HG03432 (cell line): ENCODE data around the gene WBP1.
"Not testable (repeated sequence)": the region's sequence is repeated elsewhere in the genome, so short reads cannot be mapped to it uniquely, and the experiment has no call there.

Experiments used
- ATAC-seq: cut with Tn5 transposase; IDR thresholded peaks from one replicate; pipeline ENCODE4 v1.9.1; 2021; ENCODE audit warnings: mild to moderate bottlenecking, moderate library complexity; ENCODE audit not compliant: unreplicated experiment

The WBP1 gene

DNA sequence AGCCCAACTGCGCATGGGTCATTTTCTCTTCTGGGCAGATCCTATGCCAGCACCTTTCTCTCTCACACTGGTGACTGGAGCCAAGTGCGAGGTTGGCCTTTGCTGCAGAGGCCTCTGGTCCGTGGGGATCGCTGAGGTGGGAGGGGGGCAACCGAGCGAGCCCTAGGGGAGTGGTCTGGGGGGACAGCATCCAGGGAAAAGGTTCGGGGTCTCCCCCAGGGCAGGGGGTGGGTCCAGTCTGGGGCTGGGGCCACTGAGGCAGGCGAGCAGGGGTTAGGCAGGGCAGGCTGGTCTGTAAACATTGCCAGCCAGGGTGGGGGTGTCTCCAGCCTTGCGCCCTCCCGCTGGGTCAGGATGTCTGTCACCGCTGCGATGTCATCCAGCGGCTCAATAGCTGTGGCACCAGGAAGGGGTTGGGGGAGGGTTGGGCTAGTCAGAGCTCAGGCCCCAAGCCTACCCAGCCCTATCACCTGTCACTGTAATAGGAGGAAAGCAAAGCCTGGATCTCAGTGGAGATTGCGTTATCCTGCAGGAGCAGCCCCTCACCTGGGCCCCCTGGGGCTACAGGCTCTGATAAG lies 32.0 kb upstream of the WBP1 start:
- no peak for ATAC-seq

GRCh38 chr2:74427551-74427950 lies 30.7 kb upstream of the WBP1 start:
- ATAC-seq, result no peak

GRCh38 chr2:74428675-74429074 lies 29.6 kb upstream of the WBP1 start:
- no peak for ATAC-seq

DNA sequence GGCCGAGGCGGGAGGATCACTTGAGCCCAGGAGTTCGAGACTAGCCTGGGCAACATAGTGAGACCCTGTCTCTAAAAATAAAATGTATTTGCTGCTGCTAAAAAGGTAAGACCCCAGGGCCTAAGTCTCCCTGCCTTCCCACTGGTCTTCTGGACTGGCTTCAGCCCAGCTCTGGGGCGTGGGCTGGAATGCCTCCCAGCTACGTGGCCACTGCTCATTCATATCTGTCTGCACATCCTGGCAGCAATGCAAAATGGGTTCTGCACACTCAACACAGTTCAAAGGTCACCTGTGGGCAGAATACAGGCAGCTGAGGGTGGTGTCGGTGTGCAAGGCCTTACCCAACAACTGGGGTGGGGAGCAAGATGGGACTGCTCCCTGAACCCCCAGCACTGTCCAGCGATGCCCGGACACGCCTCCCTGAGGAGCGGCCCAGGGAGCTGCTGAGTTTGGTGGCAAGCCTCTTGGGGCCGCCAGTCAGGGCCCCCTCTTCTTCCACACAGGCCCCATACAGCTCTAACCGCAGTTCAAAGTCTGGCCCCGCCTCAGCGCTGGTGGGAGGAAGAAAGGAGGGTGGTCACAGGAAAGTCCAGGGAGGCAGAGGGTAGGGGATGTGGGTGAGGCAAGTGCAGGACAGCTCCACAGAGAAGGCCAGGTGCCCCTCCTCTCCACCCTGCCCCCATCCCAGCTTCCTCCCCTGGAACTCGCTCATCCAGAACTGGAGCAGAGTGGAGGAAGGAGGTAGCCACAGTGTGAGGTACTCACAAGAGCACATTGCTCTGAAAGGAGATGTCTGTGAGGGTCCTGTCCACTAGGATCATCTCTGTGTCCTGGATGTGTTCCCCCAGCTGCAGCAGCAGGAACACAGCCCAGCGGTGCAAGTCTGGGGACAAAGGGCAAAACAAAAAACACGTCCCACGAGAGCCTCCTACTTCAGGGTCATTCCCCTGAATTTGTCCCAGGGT lies 28.5 kb upstream of the WBP1 start:
- no peak for ATAC-seq

- ATAC-seq, result no peak
Observed at GRCh38 chr2:74430502-74430901, 27.7 kb upstream of the WBP1 start.

DNA sequence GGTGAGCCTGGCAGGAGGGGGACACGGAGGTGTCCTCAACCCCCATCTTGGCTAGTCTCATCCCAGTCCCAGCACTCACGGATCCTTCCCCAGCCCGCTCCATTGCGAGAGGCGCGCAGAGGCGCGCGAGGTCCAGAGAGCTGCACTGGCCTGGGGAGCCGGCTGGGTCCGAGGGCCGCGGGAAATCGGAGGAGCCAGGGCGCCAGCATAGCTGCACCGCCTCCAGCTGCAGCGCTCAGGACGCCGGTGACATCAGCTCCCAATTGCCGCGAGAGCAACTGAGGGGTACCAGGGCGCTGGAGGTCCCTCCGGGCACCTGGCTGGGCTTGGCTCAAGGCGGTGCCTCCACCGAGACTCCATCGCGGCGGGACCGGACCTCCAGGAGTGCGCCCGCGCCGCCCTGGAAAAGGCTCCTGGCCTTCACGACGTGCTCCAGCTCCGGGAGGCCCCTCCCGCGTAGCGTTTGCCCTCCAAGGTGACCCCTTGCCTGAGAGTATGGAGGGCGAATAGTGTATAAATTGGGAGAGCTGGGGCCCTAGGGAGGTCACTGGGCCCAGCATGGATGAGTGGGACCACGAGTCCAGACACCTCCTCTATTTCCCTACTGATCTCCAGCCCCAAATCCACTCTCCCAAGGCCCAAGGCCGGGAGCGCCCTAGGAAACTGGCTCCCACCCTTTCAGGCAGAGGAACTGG lies 22.0 kb upstream of the WBP1 start:
- no peak for ATAC-seq

GRCh38 chr2:74436848-74437695 lies 21.2 kb upstream of the WBP1 start:
- no peak for ATAC-seq

GRCh38 chr2:74438248-74438647 lies 20.0 kb upstream of the WBP1 start:
- ATAC-seq, result no peak

GRCh38 chr2:74439373-74439772 lies 18.9 kb upstream of the WBP1 start:
- ATAC-seq, result no peak

GRCh38 chr2:74439803-74440377 lies 18.3 kb upstream of the WBP1 start:
- ATAC-seq, result no peak

- peak; percentile 91 for ATAC-seq
Observed at GRCh38 chr2:74440378-74441169, 17.7 kb upstream of the WBP1 start.

GRCh38 chr2:74441170-74441689 lies 17.0 kb upstream of the WBP1 start:
- peak; percentile 32 for ATAC-seq

DNA sequence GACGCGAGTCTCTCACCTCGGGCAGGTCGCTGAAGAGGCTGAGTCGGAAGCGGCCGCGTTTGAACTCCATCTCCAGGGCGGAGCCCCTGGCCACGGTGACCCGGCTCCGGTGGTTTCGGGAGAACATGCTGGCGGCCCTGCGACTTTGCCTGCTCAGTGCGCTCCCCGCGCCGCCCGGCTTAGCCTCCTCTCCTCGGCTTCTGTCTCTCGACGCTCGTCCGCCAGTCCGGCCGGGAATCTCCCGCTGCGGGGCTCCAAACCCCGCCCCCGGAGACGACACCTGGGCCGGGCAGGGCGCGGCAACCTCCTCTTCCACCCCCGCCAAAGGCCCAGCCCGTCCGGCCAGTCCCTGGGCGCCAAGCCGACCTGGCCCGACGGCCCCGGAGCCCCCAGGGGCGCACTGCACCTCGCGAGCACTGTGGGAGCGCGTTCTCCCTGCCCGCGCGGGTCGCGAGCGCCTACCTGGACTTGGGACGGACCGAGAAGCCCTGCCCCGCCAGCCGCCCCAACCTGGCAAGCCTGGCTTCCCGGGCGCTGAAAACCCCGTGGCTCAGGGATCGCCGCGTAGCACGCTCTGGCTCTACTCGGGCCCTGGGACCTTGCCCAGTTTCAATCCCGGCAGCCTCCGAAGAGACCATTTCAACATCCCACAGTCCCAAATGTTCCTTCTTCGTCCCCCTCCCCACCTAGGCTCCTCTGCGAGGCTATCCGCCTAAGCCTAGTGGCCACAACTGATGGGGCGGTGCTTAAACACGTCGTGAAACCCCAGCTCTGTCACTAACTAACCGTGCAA lies 16.4 kb upstream of the WBP1 start, which contains the start of gene RTKN:
Gene RTKN (minus strand): TSS at position 248 of the 793 bp plus-strand sequence. CDS start 121 bp downstream, at position 127.
- peak; percentile 29 for ATAC-seq

- not testable (repeated sequence) for ATAC-seq
Observed at GRCh38 chr2:74442483-74443297, 15.5 kb upstream of the WBP1 start.

DNA sequence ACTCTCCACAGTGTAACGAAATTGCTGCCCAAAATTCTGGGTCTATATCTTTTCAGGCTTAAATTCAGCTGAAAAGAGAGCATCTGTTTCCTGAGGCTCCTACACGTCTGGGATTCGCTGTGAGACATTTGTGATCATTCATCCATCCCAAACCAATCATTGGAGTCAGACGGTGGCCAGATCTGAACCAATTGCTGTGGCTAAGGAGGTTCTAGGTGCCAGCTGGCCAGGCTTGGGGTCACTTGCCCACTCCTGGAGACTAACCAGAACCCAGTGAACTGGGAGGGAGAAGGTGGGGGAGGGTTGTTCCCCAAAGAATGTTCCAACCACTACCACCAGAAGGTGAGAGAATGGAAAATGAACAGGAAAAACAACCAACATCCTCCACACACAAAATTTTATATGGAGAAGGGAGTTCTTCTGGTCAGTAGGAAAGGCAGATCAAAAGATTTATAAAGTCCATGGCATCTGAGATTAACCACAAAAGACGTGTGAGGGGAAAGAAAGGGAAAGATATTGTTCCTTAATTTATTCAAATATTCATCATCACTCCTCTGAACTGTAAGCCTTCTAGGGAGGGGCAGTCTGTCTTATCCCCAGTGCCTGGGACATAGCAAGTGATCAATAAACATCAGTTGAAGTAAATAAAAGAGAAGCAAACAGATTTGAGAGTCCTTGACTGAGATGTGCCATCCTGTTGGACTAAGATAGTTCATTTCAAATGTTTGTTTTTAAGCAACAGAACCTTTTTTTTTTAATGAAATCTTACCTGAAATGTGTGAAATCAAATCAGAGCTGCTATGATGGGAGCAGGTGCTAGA lies 13.5 kb upstream of the WBP1 start:
- no peak for ATAC-seq

DNA sequence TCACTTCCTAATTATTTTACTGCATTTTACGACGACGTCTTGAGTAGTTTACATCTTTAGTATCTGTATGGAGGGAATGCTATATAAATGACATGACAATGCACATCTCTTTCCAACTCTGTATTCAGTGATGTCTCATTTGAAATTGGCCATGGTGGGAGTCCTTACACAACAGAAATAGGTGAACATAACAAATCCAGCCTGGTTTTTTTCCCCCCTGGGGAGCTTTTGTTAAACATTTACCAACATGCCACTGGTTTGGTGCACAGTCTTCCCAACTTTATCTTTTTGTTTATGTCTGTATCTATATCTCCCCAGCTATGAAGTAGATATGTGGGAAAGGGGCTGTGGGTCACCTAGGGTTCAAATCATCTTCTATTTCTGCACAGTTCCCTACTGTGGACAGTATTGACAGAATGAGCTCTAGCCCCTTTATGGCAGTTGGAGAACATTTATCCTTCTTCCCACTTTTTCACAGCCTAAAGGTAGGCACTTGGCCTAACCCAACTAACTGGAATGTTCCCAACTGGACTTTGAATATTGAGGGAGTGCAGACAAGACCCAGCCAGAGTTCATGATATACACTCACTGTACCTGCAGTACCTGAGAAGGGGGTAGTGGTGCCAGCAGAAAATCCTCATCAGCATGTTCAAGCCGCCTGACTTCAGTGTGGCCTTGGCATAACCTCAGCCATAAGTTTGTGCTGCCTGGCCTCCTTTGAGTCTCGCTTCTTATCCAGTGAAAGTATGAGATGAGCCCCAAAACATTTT lies 10.8 kb upstream of the WBP1 start:
- ATAC-seq, result no peak
